ENCODE data around the gene HMGCLL1. TPM values are rescaled to one million over a fixed set of nuclear protein-coding genes. Genes with fewer than 3 reads are reported as not detected.

The HMGCLL1 gene
- total and polyA plus RNA-seq, 3 donors from 2014 or later: 2.2 to 9.2 (median 7.2) TPM

DNA sequence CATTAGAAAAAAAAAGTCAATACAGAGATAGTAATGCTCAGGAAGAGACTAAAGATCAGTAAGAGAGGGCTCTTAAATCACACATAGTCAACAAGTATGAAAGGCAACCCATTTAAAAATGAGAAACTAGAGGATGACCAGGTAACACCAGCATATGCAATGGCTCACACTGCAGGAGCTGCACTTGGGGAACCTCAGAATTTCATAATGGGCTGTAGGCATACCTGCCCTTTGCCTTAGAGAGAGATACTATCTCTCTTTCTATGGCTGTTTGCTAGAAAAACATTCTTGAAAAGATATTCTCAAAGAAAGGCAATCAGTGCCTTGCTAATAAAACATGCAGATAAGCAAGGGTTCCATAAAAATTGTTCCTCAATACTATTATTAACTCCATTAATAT, 33.2 kb downstream of the HMGCLL1 start:
- no peaks in the 10 kb centered on the region for H3K9me3 ChIP-seq
- no peak overlapping the region for H3K27ac ChIP-seq
- no peak for DNase-seq
- no peaks in the 10 kb centered on the region for H3K27me3 ChIP-seq
- intact Hi-C loops (cut with DNase I; ENCODE audit: low total_unique reads): no loop called here
- no peaks in the 10 kb centered on the region for H3K4me1 ChIP-seq
- no peaks in the 10 kb centered on the region for H3K36me3 ChIP-seq (ENCODE audit: low read depth, missing control alignments)
- TF ChIP-seq, protein P1, sequence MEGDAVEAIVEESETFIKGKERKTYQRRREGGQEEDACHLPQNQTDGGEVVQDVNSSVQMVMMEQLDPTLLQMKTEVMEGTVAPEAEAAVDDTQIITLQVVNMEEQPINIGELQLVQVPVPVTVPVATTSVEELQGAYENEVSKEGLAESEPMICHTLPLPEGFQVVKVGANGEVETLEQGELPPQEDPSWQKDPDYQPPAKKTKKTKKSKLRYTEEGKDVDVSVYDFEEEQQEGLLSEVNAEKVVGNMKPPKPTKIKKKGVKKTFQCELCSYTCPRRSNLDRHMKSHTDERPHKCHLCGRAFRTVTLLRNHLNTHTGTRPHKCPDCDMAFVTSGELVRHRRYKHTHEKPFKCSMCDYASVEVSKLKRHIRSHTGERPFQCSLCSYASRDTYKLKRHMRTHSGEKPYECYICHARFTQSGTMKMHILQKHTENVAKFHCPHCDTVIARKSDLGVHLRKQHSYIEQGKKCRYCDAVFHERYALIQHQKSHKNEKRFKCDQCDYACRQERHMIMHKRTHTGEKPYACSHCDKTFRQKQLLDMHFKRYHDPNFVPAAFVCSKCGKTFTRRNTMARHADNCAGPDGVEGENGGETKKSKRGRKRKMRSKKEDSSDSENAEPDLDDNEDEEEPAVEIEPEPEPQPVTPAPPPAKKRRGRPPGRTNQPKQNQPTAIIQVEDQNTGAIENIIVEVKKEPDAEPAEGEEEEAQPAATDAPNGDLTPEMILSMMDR (IDR thresholded peaks at IDR 0.05): no peak
- no peak for TF ChIP-seq POLR2A (IDR thresholded peaks at IDR 0.05)
- H3K4me3 ChIP-seq: no peak overlapping the region

GRCh38 chr6:55543633-55544309, 35.2 kb downstream of the HMGCLL1 start:
- intact Hi-C loops (cut with DNase I; ENCODE audit: low total_unique reads): no loop called here
- Histone ChIP-seq H3K27me3 (no peaks in the 10 kb centered on the region), H3K27ac (no peak overlapping the region), H3K36me3 (ENCODE audit: low read depth, missing control alignments) (no peaks in the 10 kb centered on the region), H3K9me3 (no peaks in the 10 kb centered on the region), H3K4me3 (no peak overlapping the region), H3K4me1 (no peaks in the 10 kb centered on the region)
- WGBS, 2 donors: 92 to 94% methylated on average over 4 of the region's 4 CpGs
- no peak for DNase-seq
- no peak for TF ChIP-seq POLR2A (IDR thresholded peaks at IDR 0.05)

DNA sequence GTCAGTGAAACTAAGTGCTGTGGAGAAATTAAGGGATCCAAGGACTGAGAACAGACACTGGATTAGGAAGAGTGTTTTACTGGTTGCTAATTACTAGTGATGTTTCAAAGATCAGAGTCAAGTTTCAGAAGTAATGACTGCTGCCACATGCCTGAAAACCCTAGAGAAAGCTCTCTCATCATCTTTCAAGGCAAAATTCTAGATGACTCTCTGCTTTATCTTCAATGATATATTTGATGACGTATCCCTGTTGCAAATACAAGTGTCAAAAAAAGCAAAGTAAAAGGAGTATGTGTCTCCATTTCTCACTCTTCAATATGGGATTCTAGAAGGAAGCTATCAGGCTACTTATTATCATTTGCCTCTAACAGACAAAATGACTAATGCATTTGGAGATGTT, 38.0 kb downstream of the HMGCLL1 start:
- Histone ChIP-seq H3K4me1 (no peaks in the 10 kb centered on the region), H3K27ac (no peak overlapping the region), H3K4me3 (no peak overlapping the region), H3K36me3 (ENCODE audit: low read depth, missing control alignments) (no peaks in the 10 kb centered on the region), H3K27me3 (no peaks in the 10 kb centered on the region), H3K9me3 (no peaks in the 10 kb centered on the region)
- TF ChIP-seq POLR2A (IDR thresholded peaks at IDR 0.05): no peak
- TF ChIP-seq, protein P1 (IDR thresholded peaks at IDR 0.05): no peak
- intact Hi-C loops (cut with DNase I; ENCODE audit: low total_unique reads): no loop called here
- WGBS, 2 donors: 61 to 74% methylated on average over 1 of the region's 1 CpG
- no peak for DNase-seq

GRCh38 chr6:55536391-55536956, 42.5 kb downstream of the HMGCLL1 start:
- WGBS, 2 donors: 66 to 75% methylated on average over 2 of the region's 2 CpGs
- no peak for TF ChIP-seq POLR2A (IDR thresholded peaks at IDR 0.05)
- TF ChIP-seq, protein P1 (IDR thresholded peaks at IDR 0.05): no peak
- Histone ChIP-seq H3K9me3 (no peaks in the 10 kb centered on the region), H3K4me1 (no peaks in the 10 kb centered on the region), H3K36me3 (ENCODE audit: low read depth, missing control alignments) (no peaks in the 10 kb centered on the region), H3K4me3 (no peak overlapping the region), H3K27ac (no peak overlapping the region), H3K27me3 (no peaks in the 10 kb centered on the region)
- no peak for DNase-seq
- intact Hi-C loops (cut with DNase I; ENCODE audit: low total_unique reads): no loop called here

DNA sequence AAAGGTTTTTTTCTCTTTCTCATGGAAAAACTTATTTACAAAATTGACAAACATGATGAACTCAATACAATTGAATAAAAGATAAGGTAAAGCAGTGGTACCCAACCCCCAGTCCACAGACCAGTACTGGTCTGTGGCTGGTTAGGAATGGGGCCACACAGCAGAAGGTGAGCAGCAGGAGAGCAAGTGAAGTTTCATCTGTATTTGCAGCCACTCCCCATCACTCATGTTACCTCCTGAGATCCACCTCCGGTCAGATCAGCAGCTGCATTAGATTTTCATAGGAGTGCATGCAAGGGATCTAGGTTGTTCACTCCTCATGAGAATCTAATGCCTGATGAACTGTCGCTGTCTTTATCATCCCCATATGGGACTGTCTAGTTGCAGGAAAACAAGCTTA, 47.5 kb downstream of the HMGCLL1 start:
- Histone ChIP-seq H3K27me3 (no peaks in the 10 kb centered on the region), H3K4me3 (no peak overlapping the region), H3K4me1 (no peaks in the 10 kb centered on the region), H3K36me3 (ENCODE audit: low read depth, missing control alignments) (no peaks in the 10 kb centered on the region), H3K9me3 (no peaks in the 10 kb centered on the region), H3K27ac (no peak overlapping the region)
- 86 to 95% methylated on average over 2 of the region's 2 CpGs for WGBS, 2 donors
- TF ChIP-seq, protein P1 (IDR thresholded peaks at IDR 0.05): no peak
- TF ChIP-seq POLR2A (IDR thresholded peaks at IDR 0.05): no peak
- no peak for DNase-seq
- intact Hi-C loops (cut with DNase I; ENCODE audit: low total_unique reads): no loop called here
